Measurements from ENCODE around the gene BST1.
A peak's percentile ranks its signal among the peaks of the same experiment; 100 is the strongest.

The BST1 gene

GRCh38 chr4:15689540-15689939 is 13.3 kb upstream of the BST1 start:
- H3K4me3 ChIP-seq (replicated peaks; ENCODE audit: insufficient read depth, low read length), result no peak overlapping the region
- H3K27ac ChIP-seq (replicated peaks), result peak overlapping the region; percentile 93
- H3K27me3 ChIP-seq (ENCODE audit: insufficient read depth, poor library complexity, severe bottlenecking), result no peaks in the 10 kb centered on the region
- no peak; the same call in 1 of the 2 replicates for TF ChIP-seq POLR2AphosphoS5 (IDR thresholded peaks at IDR 0.05; ENCODE audit: low read depth)
- TF ChIP-seq SPI1 (IDR thresholded peaks at IDR 0.05; ENCODE audit: borderline replicate concordance, low read depth), result no peak
- TF ChIP-seq, protein P1, sequence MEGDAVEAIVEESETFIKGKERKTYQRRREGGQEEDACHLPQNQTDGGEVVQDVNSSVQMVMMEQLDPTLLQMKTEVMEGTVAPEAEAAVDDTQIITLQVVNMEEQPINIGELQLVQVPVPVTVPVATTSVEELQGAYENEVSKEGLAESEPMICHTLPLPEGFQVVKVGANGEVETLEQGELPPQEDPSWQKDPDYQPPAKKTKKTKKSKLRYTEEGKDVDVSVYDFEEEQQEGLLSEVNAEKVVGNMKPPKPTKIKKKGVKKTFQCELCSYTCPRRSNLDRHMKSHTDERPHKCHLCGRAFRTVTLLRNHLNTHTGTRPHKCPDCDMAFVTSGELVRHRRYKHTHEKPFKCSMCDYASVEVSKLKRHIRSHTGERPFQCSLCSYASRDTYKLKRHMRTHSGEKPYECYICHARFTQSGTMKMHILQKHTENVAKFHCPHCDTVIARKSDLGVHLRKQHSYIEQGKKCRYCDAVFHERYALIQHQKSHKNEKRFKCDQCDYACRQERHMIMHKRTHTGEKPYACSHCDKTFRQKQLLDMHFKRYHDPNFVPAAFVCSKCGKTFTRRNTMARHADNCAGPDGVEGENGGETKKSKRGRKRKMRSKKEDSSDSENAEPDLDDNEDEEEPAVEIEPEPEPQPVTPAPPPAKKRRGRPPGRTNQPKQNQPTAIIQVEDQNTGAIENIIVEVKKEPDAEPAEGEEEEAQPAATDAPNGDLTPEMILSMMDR (IDR thresholded peaks at IDR 0.05; ENCODE audit: insufficient read depth, low read length), result no peak
- TF ChIP-seq GABPA (IDR thresholded peaks at IDR 0.05; ENCODE audit: low read depth), result no peak
- TF ChIP-seq, protein P2, sequence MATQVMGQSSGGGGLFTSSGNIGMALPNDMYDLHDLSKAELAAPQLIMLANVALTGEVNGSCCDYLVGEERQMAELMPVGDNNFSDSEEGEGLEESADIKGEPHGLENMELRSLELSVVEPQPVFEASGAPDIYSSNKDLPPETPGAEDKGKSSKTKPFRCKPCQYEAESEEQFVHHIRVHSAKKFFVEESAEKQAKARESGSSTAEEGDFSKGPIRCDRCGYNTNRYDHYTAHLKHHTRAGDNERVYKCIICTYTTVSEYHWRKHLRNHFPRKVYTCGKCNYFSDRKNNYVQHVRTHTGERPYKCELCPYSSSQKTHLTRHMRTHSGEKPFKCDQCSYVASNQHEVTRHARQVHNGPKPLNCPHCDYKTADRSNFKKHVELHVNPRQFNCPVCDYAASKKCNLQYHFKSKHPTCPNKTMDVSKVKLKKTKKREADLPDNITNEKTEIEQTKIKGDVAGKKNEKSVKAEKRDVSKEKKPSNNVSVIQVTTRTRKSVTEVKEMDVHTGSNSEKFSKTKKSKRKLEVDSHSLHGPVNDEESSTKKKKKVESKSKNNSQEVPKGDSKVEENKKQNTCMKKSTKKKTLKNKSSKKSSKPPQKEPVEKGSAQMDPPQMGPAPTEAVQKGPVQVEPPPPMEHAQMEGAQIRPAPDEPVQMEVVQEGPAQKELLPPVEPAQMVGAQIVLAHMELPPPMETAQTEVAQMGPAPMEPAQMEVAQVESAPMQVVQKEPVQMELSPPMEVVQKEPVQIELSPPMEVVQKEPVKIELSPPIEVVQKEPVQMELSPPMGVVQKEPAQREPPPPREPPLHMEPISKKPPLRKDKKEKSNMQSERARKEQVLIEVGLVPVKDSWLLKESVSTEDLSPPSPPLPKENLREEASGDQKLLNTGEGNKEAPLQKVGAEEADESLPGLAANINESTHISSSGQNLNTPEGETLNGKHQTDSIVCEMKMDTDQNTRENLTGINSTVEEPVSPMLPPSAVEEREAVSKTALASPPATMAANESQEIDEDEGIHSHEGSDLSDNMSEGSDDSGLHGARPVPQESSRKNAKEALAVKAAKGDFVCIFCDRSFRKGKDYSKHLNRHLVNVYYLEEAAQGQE (IDR thresholded peaks at IDR 0.05; ENCODE audit: insufficient replicate concordance, low read depth), result no peak
- peak; percentile 47 to 82 for DNase-seq (ENCODE audit: low read depth in 1 of 2, low spot score in 1 of 2)

DNA sequence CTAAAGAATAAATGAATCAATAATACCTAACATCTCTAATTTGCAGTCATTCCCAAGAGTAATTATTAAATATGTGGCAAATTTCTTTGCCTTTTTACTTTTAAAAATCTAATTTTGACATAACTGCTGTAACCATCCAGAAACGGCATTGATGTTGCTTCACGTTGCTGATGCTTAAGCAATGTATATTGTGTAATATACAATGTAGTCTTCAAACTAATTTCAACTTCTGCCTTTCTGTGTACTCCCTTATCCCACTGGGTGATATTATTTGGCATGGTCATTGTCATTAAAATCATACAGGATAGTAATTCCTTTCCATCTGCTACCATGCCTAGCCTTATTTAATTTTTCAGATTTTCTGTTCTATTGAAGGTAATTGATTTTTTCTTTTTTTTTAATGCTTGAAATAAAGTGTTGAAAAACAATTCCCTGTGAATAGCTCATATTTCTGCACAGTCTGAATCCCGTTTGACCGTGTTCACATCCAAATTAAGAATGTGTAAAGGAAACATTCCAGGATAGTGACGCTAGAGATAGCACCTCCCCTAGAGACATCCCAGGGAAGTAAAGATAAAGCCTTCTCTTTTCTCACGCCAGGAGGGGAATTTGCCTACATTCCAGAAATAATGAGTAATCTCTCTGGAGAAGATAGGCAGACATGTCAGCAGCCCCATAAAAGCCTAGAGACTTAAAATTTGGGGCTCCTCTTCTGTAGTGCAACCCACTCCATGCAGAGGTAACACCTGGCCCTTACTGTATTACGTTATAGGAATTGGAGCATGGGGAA is 12.7 kb upstream of the BST1 start:
- Histone ChIP-seq H3K4me3 (replicated peaks; ENCODE audit: insufficient read depth, low read length) (no peak overlapping the region), H3K27me3 (ENCODE audit: insufficient read depth, poor library complexity, severe bottlenecking) (no peaks in the 10 kb centered on the region), H3K27ac (replicated peaks) (peak overlapping the region; percentile 93)
- TF ChIP-seq SPI1 (IDR thresholded peaks at IDR 0.05; ENCODE audit: borderline replicate concordance, low read depth) (no peak), GABPA (IDR thresholded peaks at IDR 0.05; ENCODE audit: low read depth) (no peak), POLR2AphosphoS5 (IDR thresholded peaks at IDR 0.05; ENCODE audit: low read depth) (no peak; the same call in 1 of the 2 replicates)
- TF ChIP-seq, protein P2 (IDR thresholded peaks at IDR 0.05; ENCODE audit: insufficient replicate concordance, low read depth), result no peak
- TF ChIP-seq, protein P1 (IDR thresholded peaks at IDR 0.05; ENCODE audit: insufficient read depth, low read length), result no peak
- DNase-seq (ENCODE audit: low read depth in 1 of 2, low spot score in 1 of 2), result peak; percentile 70 to 80

GRCh38 chr4:15691346-15692135 is 11.3 kb upstream of the BST1 start:
- no peak overlapping the region for H3K4me3 ChIP-seq (replicated peaks; ENCODE audit: insufficient read depth, low read length)
- no peaks in the 10 kb centered on the region for H3K27me3 ChIP-seq (ENCODE audit: insufficient read depth, poor library complexity, severe bottlenecking)
- DNase-seq (ENCODE audit: low read depth in 1 of 2, low spot score in 1 of 2), result peak in 1 of 2 experiments; percentile 18
- TF ChIP-seq GABPA (IDR thresholded peaks at IDR 0.05; ENCODE audit: low read depth) (no peak), SPI1 (IDR thresholded peaks at IDR 0.05; ENCODE audit: borderline replicate concordance, low read depth) (peak; percentile 44; the same call in 1 of the 2 replicates)
- peak overlapping the region; percentile 93 for H3K27ac ChIP-seq (replicated peaks)

DNA sequence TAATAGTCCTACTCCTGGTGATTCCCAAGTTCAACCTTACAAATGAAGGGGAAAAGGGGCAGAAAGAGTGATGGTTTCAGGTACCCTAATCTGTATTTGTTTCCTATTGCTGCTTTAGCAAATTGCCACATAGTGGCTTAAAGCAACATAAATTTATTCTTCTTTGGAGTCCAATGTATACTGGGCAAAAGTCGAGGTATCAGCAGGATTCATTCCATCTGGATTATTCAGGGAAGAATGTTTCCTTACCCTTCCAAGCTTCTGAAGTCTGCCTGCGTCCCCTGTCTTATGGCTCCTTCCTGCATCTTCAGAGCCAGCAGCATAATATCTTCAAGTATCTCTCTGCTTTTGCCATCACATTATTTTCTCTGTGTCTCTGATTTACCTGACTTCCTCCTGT is 10.3 kb upstream of the BST1 start:
- TF ChIP-seq GABPA (IDR thresholded peaks at IDR 0.05; ENCODE audit: low read depth) (no peak), SPI1 (IDR thresholded peaks at IDR 0.05; ENCODE audit: borderline replicate concordance, low read depth) (no peak), POLR2AphosphoS5 (IDR thresholded peaks at IDR 0.05; ENCODE audit: low read depth) (no peak)
- TF ChIP-seq, protein P2 (IDR thresholded peaks at IDR 0.05; ENCODE audit: insufficient replicate concordance, low read depth), result no peak
- TF ChIP-seq, protein P1 (IDR thresholded peaks at IDR 0.05; ENCODE audit: insufficient read depth, low read length), result no peak
- no peak for DNase-seq (ENCODE audit: low read depth in 1 of 2, low spot score in 1 of 2)
- Histone ChIP-seq H3K27ac (replicated peaks) (no peak overlapping the region; the same call in 1 of the 2 replicates), H3K27me3 (ENCODE audit: insufficient read depth, poor library complexity, severe bottlenecking) (no peaks in the 10 kb centered on the region), H3K4me3 (replicated peaks; ENCODE audit: insufficient read depth, low read length) (no peak overlapping the region)

Measured in HL-60 (cell line).